H1 (cell line): ENCODE data around the gene SLC35F1. TPM values are rescaled to one million over a fixed set of nuclear protein-coding genes. Genes with fewer than 3 reads are reported as not detected.

Experiments
- CEBPB ChIP-seq: IDR thresholded peaks from 2 replicates; pipeline ENCODE4 v1.6.1; 2012; ENCODE audit warnings: low read depth, low read length
- CTBP2 ChIP-seq: IDR thresholded peaks from 2 replicates; pipeline ENCODE4 v1.7.0; 2011; ENCODE audit warnings: borderline replicate concordance, mild to moderate bottlenecking, moderate library complexity, mixed read lengths, low read length; ENCODE audit not compliant: insufficient read depth, insufficient read length
- MAFK ChIP-seq: IDR thresholded peaks from 2 replicates; pipeline ENCODE4 v1.6.1; 2012; ENCODE audit warnings: low read depth, mild to moderate bottlenecking, improper control_type of control experiment, low read length
- NANOG ChIP-seq: IDR thresholded peaks from 2 replicates; pipeline ENCODE4 v1.6.1; 2011; ENCODE audit warnings: low read length, low read depth, mild to moderate bottlenecking, inconsistent platforms; ENCODE audit not compliant: insufficient read depth, poor library complexity, severe bottlenecking
- RBBP5 ChIP-seq: IDR thresholded peaks from 2 replicates; pipeline ENCODE4 v1.7.1; 2012; ENCODE audit warnings: low read depth, mild to moderate bottlenecking, inconsistent platforms, low read length, moderate library complexity, borderline replicate concordance
- RXRA ChIP-seq: IDR thresholded peaks from 2 replicates; pipeline ENCODE4 v1.6.1; 2011; ENCODE audit warnings: low read depth, mild to moderate bottlenecking, low read length, moderate library complexity; ENCODE audit not compliant: insufficient read depth
- SIX5 ChIP-seq: IDR thresholded peaks from 2 replicates; pipeline ENCODE4 v1.6.1; 2011; ENCODE audit warnings: mild to moderate bottlenecking, low read depth, low read length
- SP2 ChIP-seq: IDR thresholded peaks from 2 replicates; pipeline ENCODE4 v1.6.1; 2012; ENCODE audit warnings: mild to moderate bottlenecking, low read length, inconsistent platforms
- SUZ12 ChIP-seq: fragments of 200-600 bp; sonication (generic); IDR thresholded peaks from 2 replicates; pipeline ENCODE4 v1.6.1; 2012; ENCODE audit warnings: mild to moderate bottlenecking, inconsistent platforms, low read length, moderate library complexity, mixed read lengths
- TCF12 ChIP-seq: IDR thresholded peaks from 2 replicates; pipeline ENCODE4 v1.6.1; 2011; ENCODE audit warnings: low read depth, mild to moderate bottlenecking, low read length
- polyA plus RNA-seq, 7 experiments: library from polyadenylated mRNA; depleted of rRNA in 3 of 7; stranded (reverse) in 5 of 7; unstranded in 2 of 7; fragments of >200 nt in 5 of 7; fragments of 200-250 nt in 2 of 7; gene quantifications; 1 replicate in 5 of 7; 2 replicates in 1 of 7; 4 replicates in 1 of 7; pipeline versions ENCODE4 v1.2.1 to v1.2.3, GENCODE V29; 2011 to 2013; ENCODE audit warnings: missing spikeins in 2 of 7, mixed read lengths in 2 of 7
- total RNA-seq: library from RNA; stranded (reverse); fragmentation: NEBNext Ultra II Directional; extraction: Animal tissue kit (Norgen Biotek cat#: 25700); gene quantifications from 2 replicates; pipeline ENCODE4 v1.2.1, GENCODE V29; 2021
- TF ChIP-seq, protein P1 (sequence below): fragments of 300-600 bp; sonication (generic); IDR thresholded peaks from 2 replicates; pipeline ENCODE4 v1.7.1; 2012; ENCODE audit warnings: low read length, moderate library complexity, mild to moderate bottlenecking, inconsistent platforms; ENCODE audit not compliant: insufficient replicate concordance
- TF ChIP-seq, protein P2 (sequence below): IDR thresholded peaks from 2 replicates; pipeline ENCODE4 v1.6.1; 2012; ENCODE audit warnings: inconsistent platforms

Gene SLC35F1
- total and polyA plus RNA-seq, 2 of the 8 experiments (the other 6 are each of a cell fraction or from before 2014, with no cell fraction given): 7.0 to 10.0 TPM

DNA sequence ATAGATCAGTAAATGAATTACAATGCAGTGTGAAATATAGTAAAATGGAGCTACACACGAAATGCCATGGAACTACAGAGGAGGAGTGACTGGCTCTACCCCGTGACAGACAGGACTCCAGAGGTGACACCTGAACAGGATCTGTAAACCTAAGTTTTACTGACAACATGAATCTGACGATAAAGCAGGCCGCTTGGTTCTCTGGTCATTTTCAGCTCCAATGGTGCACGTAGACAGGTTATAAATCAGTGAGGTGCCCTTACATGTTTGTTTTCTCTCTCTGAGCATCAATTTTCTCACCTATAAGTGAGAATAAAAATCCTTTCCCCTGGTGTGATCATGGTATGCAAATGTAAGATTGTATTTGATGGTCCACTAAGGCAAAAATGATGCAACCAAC is 339.3 kb downstream of the SLC35F1 start (continued):
- TF ChIP-seq, protein P1, sequence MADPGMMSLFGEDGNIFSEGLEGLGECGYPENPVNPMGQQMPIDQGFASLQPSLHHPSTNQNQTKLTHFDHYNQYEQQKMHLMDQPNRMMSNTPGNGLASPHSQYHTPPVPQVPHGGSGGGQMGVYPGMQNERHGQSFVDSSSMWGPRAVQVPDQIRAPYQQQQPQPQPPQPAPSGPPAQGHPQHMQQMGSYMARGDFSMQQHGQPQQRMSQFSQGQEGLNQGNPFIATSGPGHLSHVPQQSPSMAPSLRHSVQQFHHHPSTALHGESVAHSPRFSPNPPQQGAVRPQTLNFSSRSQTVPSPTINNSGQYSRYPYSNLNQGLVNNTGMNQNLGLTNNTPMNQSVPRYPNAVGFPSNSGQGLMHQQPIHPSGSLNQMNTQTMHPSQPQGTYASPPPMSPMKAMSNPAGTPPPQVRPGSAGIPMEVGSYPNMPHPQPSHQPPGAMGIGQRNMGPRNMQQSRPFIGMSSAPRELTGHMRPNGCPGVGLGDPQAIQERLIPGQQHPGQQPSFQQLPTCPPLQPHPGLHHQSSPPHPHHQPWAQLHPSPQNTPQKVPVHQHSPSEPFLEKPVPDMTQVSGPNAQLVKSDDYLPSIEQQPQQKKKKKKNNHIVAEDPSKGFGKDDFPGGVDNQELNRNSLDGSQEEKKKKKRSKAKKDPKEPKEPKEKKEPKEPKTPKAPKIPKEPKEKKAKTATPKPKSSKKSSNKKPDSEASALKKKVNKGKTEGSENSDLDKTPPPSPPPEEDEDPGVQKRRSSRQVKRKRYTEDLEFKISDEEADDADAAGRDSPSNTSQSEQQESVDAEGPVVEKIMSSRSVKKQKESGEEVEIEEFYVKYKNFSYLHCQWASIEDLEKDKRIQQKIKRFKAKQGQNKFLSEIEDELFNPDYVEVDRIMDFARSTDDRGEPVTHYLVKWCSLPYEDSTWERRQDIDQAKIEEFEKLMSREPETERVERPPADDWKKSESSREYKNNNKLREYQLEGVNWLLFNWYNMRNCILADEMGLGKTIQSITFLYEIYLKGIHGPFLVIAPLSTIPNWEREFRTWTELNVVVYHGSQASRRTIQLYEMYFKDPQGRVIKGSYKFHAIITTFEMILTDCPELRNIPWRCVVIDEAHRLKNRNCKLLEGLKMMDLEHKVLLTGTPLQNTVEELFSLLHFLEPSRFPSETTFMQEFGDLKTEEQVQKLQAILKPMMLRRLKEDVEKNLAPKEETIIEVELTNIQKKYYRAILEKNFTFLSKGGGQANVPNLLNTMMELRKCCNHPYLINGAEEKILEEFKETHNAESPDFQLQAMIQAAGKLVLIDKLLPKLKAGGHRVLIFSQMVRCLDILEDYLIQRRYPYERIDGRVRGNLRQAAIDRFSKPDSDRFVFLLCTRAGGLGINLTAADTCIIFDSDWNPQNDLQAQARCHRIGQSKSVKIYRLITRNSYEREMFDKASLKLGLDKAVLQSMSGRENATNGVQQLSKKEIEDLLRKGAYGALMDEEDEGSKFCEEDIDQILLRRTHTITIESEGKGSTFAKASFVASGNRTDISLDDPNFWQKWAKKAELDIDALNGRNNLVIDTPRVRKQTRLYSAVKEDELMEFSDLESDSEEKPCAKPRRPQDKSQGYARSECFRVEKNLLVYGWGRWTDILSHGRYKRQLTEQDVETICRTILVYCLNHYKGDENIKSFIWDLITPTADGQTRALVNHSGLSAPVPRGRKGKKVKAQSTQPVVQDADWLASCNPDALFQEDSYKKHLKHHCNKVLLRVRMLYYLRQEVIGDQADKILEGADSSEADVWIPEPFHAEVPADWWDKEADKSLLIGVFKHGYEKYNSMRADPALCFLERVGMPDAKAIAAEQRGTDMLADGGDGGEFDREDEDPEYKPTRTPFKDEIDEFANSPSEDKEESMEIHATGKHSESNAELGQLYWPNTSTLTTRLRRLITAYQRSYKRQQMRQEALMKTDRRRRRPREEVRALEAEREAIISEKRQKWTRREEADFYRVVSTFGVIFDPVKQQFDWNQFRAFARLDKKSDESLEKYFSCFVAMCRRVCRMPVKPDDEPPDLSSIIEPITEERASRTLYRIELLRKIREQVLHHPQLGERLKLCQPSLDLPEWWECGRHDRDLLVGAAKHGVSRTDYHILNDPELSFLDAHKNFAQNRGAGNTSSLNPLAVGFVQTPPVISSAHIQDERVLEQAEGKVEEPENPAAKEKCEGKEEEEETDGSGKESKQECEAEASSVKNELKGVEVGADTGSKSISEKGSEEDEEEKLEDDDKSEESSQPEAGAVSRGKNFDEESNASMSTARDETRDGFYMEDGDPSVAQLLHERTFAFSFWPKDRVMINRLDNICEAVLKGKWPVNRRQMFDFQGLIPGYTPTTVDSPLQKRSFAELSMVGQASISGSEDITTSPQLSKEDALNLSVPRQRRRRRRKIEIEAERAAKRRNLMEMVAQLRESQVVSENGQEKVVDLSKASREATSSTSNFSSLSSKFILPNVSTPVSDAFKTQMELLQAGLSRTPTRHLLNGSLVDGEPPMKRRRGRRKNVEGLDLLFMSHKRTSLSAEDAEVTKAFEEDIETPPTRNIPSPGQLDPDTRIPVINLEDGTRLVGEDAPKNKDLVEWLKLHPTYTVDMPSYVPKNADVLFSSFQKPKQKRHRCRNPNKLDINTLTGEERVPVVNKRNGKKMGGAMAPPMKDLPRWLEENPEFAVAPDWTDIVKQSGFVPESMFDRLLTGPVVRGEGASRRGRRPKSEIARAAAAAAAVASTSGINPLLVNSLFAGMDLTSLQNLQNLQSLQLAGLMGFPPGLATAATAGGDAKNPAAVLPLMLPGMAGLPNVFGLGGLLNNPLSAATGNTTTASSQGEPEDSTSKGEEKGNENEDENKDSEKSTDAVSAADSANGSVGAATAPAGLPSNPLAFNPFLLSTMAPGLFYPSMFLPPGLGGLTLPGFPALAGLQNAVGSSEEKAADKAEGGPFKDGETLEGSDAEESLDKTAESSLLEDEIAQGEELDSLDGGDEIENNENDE: no peak
- no peak for TF ChIP-seq NANOG
- TF ChIP-seq CTBP2: no peak
- no peak for TF ChIP-seq MAFK
- no peak for TF ChIP-seq TCF12
- TF ChIP-seq RBBP5: no peak
- TF ChIP-seq, protein P2, sequence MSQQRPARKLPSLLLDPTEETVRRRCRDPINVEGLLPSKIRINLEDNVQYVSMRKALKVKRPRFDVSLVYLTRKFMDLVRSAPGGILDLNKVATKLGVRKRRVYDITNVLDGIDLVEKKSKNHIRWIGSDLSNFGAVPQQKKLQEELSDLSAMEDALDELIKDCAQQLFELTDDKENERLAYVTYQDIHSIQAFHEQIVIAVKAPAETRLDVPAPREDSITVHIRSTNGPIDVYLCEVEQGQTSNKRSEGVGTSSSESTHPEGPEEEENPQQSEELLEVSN: no peak
- TF ChIP-seq SUZ12: no peak
- TF ChIP-seq SIX5: no peak
- no peak for TF ChIP-seq SP2
- TF ChIP-seq CEBPB: no peak
- TF ChIP-seq RXRA: no peak
